ENCODE data around the gene TMEM167A. TPM values are rescaled to one million over a fixed set of nuclear protein-coding genes. Genes with fewer than 3 reads are reported as not detected.

Gene TMEM167A
- total RNA-seq, 1 donor from 2014 or later = 113 TPM

- H3K27me3 Mint-ChIP-seq (ENCODE audit: low read depth) = no peaks in the 10 kb centered on the region
- no peaks in the 10 kb centered on the region for H3K36me3 Mint-ChIP-seq (ENCODE audit: low read depth)
- no peak overlapping the region for H3K4me3 Mint-ChIP-seq (ENCODE audit: unreplicated experiment)
- no peak for DNase-seq (ENCODE audit: low spot score)
- H3K9me3 Mint-ChIP-seq (ENCODE audit: low read depth) = no peaks in the 10 kb centered on the region
- peaks cover 11% of the 10 kb centered on the region for H3K4me1 Mint-ChIP-seq (ENCODE audit: low read depth)
- H3K27ac Mint-ChIP-seq (ENCODE audit: unreplicated experiment) = no peak overlapping the region
- no peak for TF ChIP-seq CTCF (IDR thresholded peaks at IDR 0.05)
These were observed 73.4 kb downstream of the TMEM167A start for GRCh38 chr5:83003791-83004190.

Other genes with a start within 250 kb of the TMEM167A start
- gene XRCC4, start 153 bp upstream of the TMEM167A start, total RNA-seq = 4.2 to 5.8 TPM (median 5.5 TPM) in 3 replicates